ENCODE data around the gene RNF112. TPM values are rescaled to one million over a fixed set of nuclear protein-coding genes. Genes with fewer than 3 reads are reported as not detected.

Gene RNF112
- total and polyA plus RNA-seq, 2 experiments from 2014 or later, result 0.83 to 9.1 TPM

DNA sequence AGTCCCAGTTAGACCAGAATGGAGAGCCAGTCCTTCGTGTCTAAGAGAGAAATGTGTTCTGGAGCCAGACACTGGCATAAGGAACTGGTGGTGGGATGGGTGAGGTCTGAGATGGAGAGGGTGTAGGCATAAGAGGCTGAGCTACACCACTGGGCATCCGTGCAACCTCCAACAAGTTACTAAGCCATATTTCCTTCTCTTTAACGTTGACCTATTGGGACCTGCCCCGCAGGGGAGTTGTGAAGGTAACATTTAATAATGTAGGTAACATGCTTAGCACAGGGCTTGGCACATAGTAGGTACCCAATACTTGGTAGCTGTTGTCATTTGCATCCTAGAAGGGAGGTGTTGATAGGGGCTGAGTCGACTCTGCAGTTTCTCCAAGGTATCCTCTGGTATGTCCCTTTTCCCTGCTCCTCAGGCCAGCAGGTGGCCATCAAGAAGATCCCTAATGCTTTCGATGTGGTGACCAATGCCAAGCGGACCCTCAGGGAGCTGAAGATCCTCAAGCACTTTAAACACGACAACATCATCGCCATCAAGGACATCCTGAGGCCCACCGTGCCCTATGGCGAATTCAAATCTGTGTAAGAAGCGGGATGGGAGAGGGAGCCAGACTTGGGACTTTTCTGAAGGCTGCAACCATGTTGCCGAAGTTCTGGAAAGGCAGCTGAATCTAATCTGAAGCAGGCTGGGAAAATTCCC is 31.5 kb upstream of the RNF112 start:
- Histone ChIP-seq H3K4me2 (ENCODE audit: unreplicated experiment) (peak overlapping the region; percentile 86), H3K27ac (peak overlapping the region; percentile 44; the same call in 1 of the 2 replicates), H3K4me3 (peak overlapping the region; percentile 94), H3K4me1 (ENCODE audit: insufficient read depth) (peaks cover 23% of the 10 kb centered on the region), H3K9ac (peak overlapping the region; percentile 81), H3K9me3 (ENCODE audit: low read depth) (no peaks in the 10 kb centered on the region), H3K79me2 (ENCODE audit: insufficient read depth) (peaks cover 58% of the 10 kb centered on the region), H3K9me2 (ENCODE audit: insufficient read depth) (no peaks in the 10 kb centered on the region), H3F3A (ENCODE audit: insufficient read depth) (peaks cover 26% of the 10 kb centered on the region), H3K27me3 (replicated peaks; ENCODE audit: insufficient read depth) (no peaks in the 10 kb centered on the region), H2AFZ (0 out of 2 replicates have a peak overlapping the region, but pooled peaks have one; percentile 59), H3K36me3 (ENCODE audit: low read depth) (peaks cover 20% of the 10 kb centered on the region; the same call in 1 of the 2 replicates), H4K20me1 (ENCODE audit: insufficient read depth) (no peaks in the 10 kb centered on the region)
- 59 to 61% methylated on average over 13 of the region's 13 CpGs for WGBS, 2 experiments (ENCODE audit: low coverage in 1 of 2, low lambda C conversion rate in 2 of 2, missing lambda C conversion rate in 2 of 2)
- in situ Hi-C loops (cut with MboI), result no loop called here
- TF ChIP-seq EZH2phosphoT487 (IDR thresholded peaks at IDR 0.05; ENCODE audit: insufficient read depth, low read depth), result no peak
- no peak for DNase-seq

DNA sequence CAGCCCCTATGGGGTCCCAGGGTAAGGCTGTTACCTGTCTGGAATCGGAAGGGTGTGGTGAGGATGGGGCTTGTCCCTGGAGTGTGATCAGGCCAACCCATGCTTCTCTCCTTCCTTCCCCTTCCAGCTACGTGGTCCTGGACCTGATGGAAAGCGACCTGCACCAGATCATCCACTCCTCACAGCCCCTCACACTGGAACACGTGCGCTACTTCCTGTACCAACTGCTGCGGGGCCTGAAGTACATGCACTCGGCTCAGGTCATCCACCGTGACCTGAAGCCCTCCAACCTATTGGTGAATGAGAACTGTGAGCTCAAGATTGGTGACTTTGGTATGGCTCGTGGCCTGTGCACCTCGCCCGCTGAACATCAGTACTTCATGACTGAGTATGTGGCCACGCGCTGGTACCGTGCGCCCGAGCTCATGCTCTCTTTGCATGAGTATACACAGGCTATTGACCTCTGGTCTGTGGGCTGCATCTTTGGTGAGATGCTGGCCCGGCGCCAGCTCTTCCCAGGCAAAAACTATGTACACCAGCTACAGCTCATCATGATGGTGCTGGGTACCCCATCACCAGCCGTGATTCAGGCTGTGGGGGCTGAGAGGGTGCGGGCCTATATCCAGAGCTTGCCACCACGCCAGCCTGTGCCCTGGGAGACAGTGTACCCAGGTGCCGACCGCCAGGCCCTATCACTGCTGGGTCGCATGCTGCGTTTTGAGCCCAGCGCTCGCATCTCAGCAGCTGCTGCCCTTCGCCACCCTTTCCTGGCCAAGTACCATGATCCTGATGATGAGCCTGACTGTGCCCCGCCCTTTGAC is 30.3 kb upstream of the RNF112 start:
- H3K4me3 ChIP-seq, result no peak overlapping the region
- in situ Hi-C loops (cut with MboI), result no loop called here
- H3K36me3 ChIP-seq (ENCODE audit: low read depth), result peaks cover 20% of the 10 kb centered on the region; the same call in 1 of the 2 replicates

DNA sequence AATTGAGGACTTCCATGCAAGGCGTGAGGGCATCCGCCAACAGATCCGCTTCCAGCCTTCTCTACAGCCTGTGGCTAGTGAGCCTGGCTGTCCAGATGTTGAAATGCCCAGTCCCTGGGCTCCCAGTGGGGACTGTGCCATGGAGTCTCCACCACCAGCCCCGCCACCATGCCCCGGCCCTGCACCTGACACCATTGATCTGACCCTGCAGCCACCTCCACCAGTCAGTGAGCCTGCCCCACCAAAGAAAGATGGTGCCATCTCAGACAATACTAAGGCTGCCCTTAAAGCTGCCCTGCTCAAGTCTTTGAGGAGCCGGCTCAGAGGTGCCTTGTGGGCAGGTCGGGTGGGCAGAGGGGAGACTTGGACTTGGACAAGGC is 29.7 kb upstream of the RNF112 start:
- Histone ChIP-seq H2AFZ (no peak overlapping the region), H3K9me3 (ENCODE audit: low read depth) (no peaks in the 10 kb centered on the region), H3K4me3 (no peak overlapping the region), H3K9me2 (ENCODE audit: insufficient read depth) (no peaks in the 10 kb centered on the region), H3K9ac (no peak overlapping the region), H3K36me3 (ENCODE audit: low read depth) (peaks cover 20% of the 10 kb centered on the region; the same call in 1 of the 2 replicates), H3K27me3 (replicated peaks; ENCODE audit: insufficient read depth) (no peaks in the 10 kb centered on the region), H3K79me2 (ENCODE audit: insufficient read depth) (peaks cover 49% of the 10 kb centered on the region), H3K4me2 (ENCODE audit: unreplicated experiment) (no peak overlapping the region), H3K4me1 (ENCODE audit: insufficient read depth) (peaks cover 42% of the 10 kb centered on the region), H3F3A (ENCODE audit: insufficient read depth) (peaks cover 39% of the 10 kb centered on the region), H4K20me1 (ENCODE audit: insufficient read depth) (no peaks in the 10 kb centered on the region), H3K27ac (no peak overlapping the region)
- TF ChIP-seq EZH2phosphoT487 (IDR thresholded peaks at IDR 0.05; ENCODE audit: insufficient read depth, low read depth) (no peak), EZH2 (IDR thresholded peaks at IDR 0.05; ENCODE audit: insufficient read depth, poor library complexity, severe bottlenecking) (no peak)
- WGBS, 2 experiments (ENCODE audit: low coverage in 1 of 2, low lambda C conversion rate in 2 of 2, missing lambda C conversion rate in 2 of 2), result 92 to 96% methylated on average over 6 to 7 of the region's 7 CpGs
- DNase-seq, result no peak
- in situ Hi-C loops (cut with MboI), result no loop called here

More for the DNA sequence above, 30.3 kb upstream of the RNF112 start:
- H3K27ac ChIP-seq, result no peak overlapping the region
- H4K20me1 ChIP-seq (ENCODE audit: insufficient read depth), result no peaks in the 10 kb centered on the region
- H3K9me2 ChIP-seq (ENCODE audit: insufficient read depth), result no peaks in the 10 kb centered on the region
- H3K4me1 ChIP-seq (ENCODE audit: insufficient read depth), result peaks cover 35% of the 10 kb centered on the region
- no peak overlapping the region for H3K4me2 ChIP-seq (ENCODE audit: unreplicated experiment)
- H3K9ac ChIP-seq, result no peak overlapping the region
- H2AFZ ChIP-seq, result no peak overlapping the region
- H3K27me3 ChIP-seq (replicated peaks; ENCODE audit: insufficient read depth), result no peaks in the 10 kb centered on the region
- WGBS, 2 experiments (ENCODE audit: low coverage in 1 of 2, low lambda C conversion rate in 2 of 2, missing lambda C conversion rate in 2 of 2), result 85 to 87% methylated on average over 27 to 29 of the region's 29 CpGs
- H3F3A ChIP-seq (ENCODE audit: insufficient read depth), result peaks cover 32% of the 10 kb centered on the region
- H3K9me3 ChIP-seq (ENCODE audit: low read depth), result no peaks in the 10 kb centered on the region
- peaks cover 56% of the 10 kb centered on the region for H3K79me2 ChIP-seq (ENCODE audit: insufficient read depth)
- DNase-seq, result no peak
- no peak for TF ChIP-seq EZH2phosphoT487 (IDR thresholded peaks at IDR 0.05; ENCODE audit: insufficient read depth, low read depth)
- no peak for TF ChIP-seq EZH2 (IDR thresholded peaks at IDR 0.05; ENCODE audit: insufficient read depth, poor library complexity, severe bottlenecking)

DNA sequence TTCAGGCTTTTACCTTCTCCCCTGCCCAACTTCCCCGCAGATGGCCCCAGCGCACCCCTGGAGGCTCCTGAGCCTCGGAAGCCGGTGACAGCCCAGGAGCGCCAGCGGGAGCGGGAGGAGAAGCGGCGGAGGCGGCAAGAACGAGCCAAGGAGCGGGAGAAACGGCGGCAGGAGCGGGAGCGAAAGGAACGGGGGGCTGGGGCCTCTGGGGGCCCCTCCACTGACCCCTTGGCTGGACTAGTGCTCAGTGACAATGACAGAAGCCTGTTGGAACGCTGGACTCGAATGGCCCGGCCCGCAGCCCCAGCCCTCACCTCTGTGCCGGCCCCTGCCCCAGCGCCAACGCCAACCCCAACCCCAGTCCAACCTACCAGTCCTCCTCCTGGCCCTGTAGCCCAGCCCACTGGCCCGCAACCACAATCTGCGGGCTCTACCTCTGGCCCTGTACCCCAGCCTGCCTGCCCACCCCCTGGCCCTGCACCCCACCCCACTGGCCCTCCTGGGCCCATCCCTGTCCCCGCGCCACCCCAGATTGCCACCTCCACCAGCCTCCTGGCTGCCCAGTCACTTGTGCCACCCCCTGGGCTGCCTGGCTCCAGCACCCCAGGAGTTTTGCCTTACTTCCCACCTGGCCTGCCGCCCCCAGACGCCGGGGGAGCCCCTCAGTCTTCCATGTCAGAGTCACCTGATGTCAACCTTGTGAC is 29.1 kb upstream of the RNF112 start:
- in situ Hi-C loops (cut with MboI), result no loop called here
- Histone ChIP-seq H4K20me1 (ENCODE audit: insufficient read depth) (no peaks in the 10 kb centered on the region), H3K4me3 (no peak overlapping the region), H3K9me3 (ENCODE audit: low read depth) (no peaks in the 10 kb centered on the region), H3K36me3 (ENCODE audit: low read depth) (peaks cover 20% of the 10 kb centered on the region; the same call in 1 of the 2 replicates), H3F3A (ENCODE audit: insufficient read depth) (peaks cover 36% of the 10 kb centered on the region), H3K4me1 (ENCODE audit: insufficient read depth) (peaks cover 40% of the 10 kb centered on the region), H3K79me2 (ENCODE audit: insufficient read depth) (peaks cover 49% of the 10 kb centered on the region), H3K9ac (no peak overlapping the region), H3K4me2 (ENCODE audit: unreplicated experiment) (no peak overlapping the region), H2AFZ (no peak overlapping the region), H3K27ac (no peak overlapping the region), H3K27me3 (replicated peaks; ENCODE audit: insufficient read depth) (no peaks in the 10 kb centered on the region), H3K9me2 (ENCODE audit: insufficient read depth) (no peaks in the 10 kb centered on the region)
- DNase-seq, result no peak
- TF ChIP-seq EZH2phosphoT487 (IDR thresholded peaks at IDR 0.05; ENCODE audit: insufficient read depth, low read depth), result no peak
- 95 to 96% methylated on average over 20 to 31 of the region's 31 CpGs for WGBS, 2 experiments (ENCODE audit: low coverage in 1 of 2, low lambda C conversion rate in 2 of 2, missing lambda C conversion rate in 2 of 2)

Data from GM23248 (cell line).